Loucy (cell line): Measurements from ENCODE around the gene RERE.

Experiments used
- CTCF ChIP-seq: fragments of 200-600 bp; sonication (generic); conservative IDR thresholded peaks from 2 replicates; pipeline ENCODE4 v1.5.1; 2014; ENCODE audit warnings: mild to moderate bottlenecking, antibody characterized with exemption, low read length
- EZH2phosphoT487 ChIP-seq: fragments of 200-600 bp; IDR thresholded peaks from 2 replicates; pipeline ENCODE4 v1.6.1; 2018; ENCODE audit warnings: antibody characterized with exemption, mild to moderate bottlenecking, moderate library complexity, borderline replicate concordance

GRCh38 chr1:8652467-8653046 is 164.9 kb downstream of the RERE start:
- TF ChIP-seq CTCF (no peak), EZH2phosphoT487 (no peak)
